Midbrain (tissue), 1 donor: ENCODE measurements around the gene RASIP1.
A peak's percentile ranks its signal among the peaks of the same experiment; 100 is the strongest.

Source experiments
- DNase-seq: peaks from one replicate; lab custom pipeline; 2025; lab: John Stamatoyannopoulos, UW

The RASIP1 gene

GRCh38 chr19:48756212-48756611, 15.8 kb upstream of the RASIP1 start:
- DNase-seq: no peak

GRCh38 chr19:48755787-48756186, 15.4 kb upstream of the RASIP1 start:
- no peak for DNase-seq

GRCh38 chr19:48755084-48755641, 14.8 kb upstream of the RASIP1 start, which contains the start of gene FGF21:
Gene FGF21, plus strand, starts transcription at chr19:48755524. Its CDS starts 713 bp downstream, at chr19:48756237.
- no peak for DNase-seq

DNA sequence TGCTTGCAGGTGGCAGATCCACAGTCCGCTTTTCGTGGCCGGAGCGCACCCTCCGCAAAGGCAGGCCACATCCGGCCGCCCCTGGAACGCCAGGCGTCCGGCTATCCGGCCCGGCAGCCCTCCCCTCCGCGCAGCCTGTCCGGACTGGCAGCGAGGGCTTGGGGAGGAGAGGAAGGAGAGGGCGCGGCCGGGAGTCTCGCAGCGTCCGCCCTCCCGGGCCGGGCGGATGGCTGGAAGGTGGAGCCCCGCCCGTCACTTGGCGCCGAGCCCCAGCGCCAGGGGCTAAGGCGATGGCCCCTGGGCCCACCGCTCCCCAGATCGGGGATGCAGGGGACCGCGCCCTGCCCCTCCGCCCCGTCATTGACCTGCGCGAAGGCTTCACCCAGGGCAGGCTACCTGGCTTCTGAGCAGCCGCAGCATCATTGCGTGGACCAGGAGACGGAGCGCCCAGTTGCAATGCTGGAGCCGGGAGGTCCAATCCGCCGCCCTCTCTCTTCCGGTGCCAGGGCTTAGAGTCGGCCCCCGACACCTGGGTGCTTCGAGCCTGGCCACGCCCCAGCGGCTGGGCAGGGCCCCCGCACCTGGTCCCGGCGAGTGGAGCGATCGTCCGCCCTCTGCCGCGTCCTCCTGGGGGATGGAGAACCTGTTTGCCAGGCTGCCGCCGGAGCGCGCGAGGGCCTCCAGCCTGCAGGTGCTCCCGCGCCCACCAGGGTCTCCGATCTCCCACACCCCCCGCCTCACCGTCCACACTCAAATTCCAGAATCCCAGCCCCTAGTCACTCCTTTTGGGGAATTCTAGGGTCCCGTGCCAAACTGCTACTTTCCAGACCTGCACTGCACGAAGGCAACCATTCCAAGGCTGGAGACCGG, 12.3 kb upstream of the RASIP1 start, which contains the start of gene FUT1:
Gene FUT1 (minus strand): TSS at position 146 of the 870 bp plus-strand sequence. CDS start 1,360 bp downstream, outside the sequence.
- DNase-seq: no peak

- no peak for DNase-seq
These were observed 11.6 kb upstream of the RASIP1 start for GRCh38 chr19:48751845-48752495.

DNA sequence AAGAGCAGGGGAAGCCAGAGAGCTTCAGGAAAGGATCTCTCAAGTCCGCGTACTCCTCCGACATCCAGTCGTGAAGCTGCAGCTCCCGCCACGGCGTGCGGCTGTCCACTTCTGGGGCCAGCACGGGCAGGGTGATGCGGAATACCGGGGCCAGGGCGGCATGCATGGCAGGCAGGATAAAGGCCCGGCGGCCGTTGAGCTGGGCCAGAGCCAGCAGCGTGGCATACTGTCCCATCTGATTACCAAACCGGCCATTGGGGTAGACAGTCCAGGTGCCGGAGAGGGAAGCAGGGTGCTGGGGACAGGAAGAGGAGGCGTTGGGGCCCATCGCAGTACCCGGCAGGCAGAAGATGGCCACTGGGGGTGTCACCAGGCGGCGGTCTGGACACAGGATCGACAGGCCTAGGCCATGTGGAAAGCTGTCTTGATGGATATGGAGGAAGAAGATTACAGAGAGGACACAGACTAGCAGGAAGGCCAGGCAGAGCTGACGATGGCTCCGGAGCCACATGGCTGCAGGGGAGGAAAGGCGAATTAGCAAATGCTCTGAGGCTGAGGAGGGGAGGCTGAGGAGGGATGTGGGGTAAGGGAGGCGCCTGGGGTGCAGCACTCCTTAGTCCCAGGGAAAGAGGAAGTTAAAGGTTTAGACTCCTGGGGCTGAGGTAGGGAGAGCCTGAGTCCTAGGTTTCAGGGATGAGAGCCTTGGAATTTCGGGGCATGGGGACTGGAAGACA, 10.5 kb upstream of the RASIP1 start:
- no peak for DNase-seq

DNA sequence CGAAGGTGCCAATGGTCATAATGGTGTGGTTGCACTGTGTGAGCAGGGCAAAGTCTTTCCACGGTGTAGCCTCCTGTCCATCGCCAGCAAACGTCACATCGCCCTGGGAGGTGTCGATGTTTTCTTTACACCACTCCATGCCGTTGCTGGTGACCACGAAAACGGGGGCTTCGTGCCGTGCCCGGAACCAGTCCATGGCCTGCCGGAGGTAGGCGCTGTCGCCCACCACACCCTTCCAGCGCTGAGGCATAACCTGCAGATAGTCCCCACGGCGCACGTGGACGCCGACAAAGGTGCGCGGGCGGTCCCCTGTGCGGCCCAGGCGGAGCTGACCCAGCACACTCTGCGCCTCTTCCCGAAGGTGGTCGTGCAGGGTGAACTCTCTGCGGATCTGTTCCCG, 9.9 kb upstream of the RASIP1 start:
- DNase-seq: no peak

DNA sequence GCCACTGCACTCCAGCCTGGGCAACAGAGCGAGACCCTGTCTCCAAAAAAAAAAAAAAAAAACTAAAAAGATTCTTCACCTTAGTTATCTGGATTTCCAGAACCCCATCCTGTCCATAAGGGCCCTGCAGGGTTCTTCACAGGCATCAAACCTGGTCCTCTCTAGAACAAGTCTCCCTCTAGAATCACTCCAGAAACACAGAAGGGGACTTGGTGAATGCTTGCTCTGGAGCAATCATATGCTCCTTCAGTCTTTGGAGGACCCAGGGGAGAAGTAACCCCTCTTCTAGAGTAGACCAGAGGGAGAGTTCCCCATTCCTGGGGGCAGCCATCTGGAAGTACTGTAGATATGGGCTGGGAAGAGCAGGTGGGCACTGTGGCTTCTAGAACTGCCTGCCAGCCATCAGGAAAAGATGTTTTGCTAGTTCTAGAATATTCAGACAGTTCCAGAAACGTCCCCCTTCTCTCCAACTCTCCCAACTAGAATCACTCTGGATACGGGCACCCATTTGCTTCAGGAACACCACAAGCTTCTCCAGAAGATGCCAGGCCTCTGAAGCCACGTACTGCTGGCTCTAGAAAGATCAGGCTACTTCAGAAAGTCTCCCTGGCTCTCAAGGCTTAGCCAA, 9.3 kb upstream of the RASIP1 start:
- no peak for DNase-seq

- DNase-seq: peak; percentile 62
These were observed 6.5 kb upstream of the RASIP1 start, which contains the start of gene IZUMO1 for GRCh38 chr19:48746738-48747575. Gene IZUMO1, minus strand, starts transcription at chr19:48746909. Its CDS starts 1,050 bp downstream, at chr19:48745859.

- DNase-seq: no peak
These were observed 5.7 kb upstream of the RASIP1 start for GRCh38 chr19:48746110-48746509.

DNA sequence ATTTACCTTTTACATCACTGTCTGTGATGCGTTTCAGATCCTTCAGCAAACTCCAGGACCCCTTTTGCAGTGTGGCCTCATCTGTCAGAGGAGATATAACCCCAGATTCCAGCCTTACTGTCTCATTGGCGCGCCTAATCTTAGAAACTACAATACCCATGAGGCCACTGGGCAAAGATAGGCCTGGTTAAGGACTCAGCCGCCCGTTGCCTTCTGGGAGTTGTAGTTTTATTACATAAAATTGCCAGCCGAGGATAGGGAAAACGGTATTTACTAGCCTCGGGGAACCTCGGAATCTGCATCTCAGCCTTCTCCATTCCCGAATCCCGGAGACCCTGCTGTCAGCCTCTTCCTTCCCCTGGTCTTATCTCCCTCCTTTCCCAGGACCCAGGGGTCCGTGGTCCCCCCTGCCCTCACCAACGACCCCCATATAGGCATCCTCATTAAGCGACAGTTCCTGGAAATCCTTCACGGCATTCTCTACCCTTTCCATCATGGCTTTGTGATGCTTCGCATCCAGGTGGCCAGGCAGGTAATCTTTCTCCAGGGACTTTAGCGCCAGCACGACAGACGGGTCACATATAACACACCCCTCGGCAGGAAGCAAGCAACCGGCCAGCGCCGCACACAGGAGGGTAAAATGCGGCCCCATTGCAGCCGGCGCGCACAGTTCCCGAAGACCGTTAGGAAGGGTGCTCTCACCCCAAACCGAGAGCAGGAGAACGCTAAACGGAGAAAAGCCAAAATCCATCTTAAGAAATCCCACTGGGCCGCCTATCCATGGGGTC, 5.0 kb upstream of the RASIP1 start:
- peak; percentile 72 for DNase-seq

GRCh38 chr19:48742096-48742495, 1.7 kb upstream of the RASIP1 start:
- DNase-seq: no peak

GRCh38 chr19:48741129-48741999, 954 bp upstream of the RASIP1 start:
- no peak for DNase-seq

GRCh38 chr19:48739404-48740163, 826 bp downstream of the RASIP1 start:
- DNase-seq: no peak

GRCh38 chr19:48738557-48739403, 1.6 kb downstream of the RASIP1 start:
- DNase-seq: peak; percentile 70

- no peak for DNase-seq
These were observed 2.9 kb downstream of the RASIP1 start for GRCh38 chr19:48737360-48737998.
